BE2C (cell line): ENCODE data around the gene ADAM15.

Source experiments
- DNase-seq: peaks from one replicate; pipeline ENCODE4 v3.0.0-alpha.2; 2020
- H3K27me3 ChIP-seq: fragments of 250-450 bp; sonication (Bioruptor Pico); 2 replicates; pipeline ENCODE4 v1.5.1; 2020; ENCODE audit warnings: mild to moderate bottlenecking
- H3K36me3 ChIP-seq: fragments of 250-450 bp; sonication (Bioruptor Pico); 2 replicates; pipeline ENCODE4 v1.5.1; 2020; ENCODE audit warnings: mild to moderate bottlenecking
- H3K4me1 ChIP-seq: fragments of 250-450 bp; sonication (Bioruptor Pico); 2 replicates; pipeline ENCODE4 v1.5.1; 2020
- H3K4me3 ChIP-seq: 2 replicates; pipeline ENCODE4 v1.5.1; 2011; ENCODE audit warnings: low read depth, low read length
- H3K9me3 ChIP-seq: fragments of 250-450 bp; sonication (Bioruptor Pico); 2 replicates; pipeline ENCODE4 v1.5.1; 2020
- CTCF ChIP-seq: IDR thresholded peaks from 2 replicates; pipeline ENCODE4 v1.5.1; 2012; ENCODE audit warnings: mild to moderate bottlenecking, low read depth, low read length

Gene ADAM15

GRCh38 chr1:155052439-155053395 is 1.6 kb downstream of the ADAM15 start:
- H3K9me3 ChIP-seq, result no peaks in the 10 kb centered on the region
- peak; percentile 42 for TF ChIP-seq CTCF
- peaks cover 8% of the 10 kb centered on the region for H3K4me1 ChIP-seq
- no peak for DNase-seq
- no peaks in the 10 kb centered on the region for H3K27me3 ChIP-seq
- H3K36me3 ChIP-seq, result peaks cover 6% of the 10 kb centered on the region; the same call in 1 of the 2 replicates
- peak overlapping the region; percentile 85 for H3K4me3 ChIP-seq

- H3K9me3 ChIP-seq, result no peaks in the 10 kb centered on the region
- H3K4me3 ChIP-seq, result no peak overlapping the region
- no peaks in the 10 kb centered on the region for H3K27me3 ChIP-seq
- H3K4me1 ChIP-seq, result peaks cover 8% of the 10 kb centered on the region
- peaks cover 6% of the 10 kb centered on the region; the same call in 1 of the 2 replicates for H3K36me3 ChIP-seq
- TF ChIP-seq CTCF, result no peak
- no peak for DNase-seq
These were observed 2.5 kb downstream of the ADAM15 start for GRCh38 chr1:155053531-155054105.

- no peak for DNase-seq
- no peaks in the 10 kb centered on the region; the same call in none of the 2 replicates for H3K4me1 ChIP-seq
- H3K27me3 ChIP-seq, result no peaks in the 10 kb centered on the region
- no peaks in the 10 kb centered on the region for H3K9me3 ChIP-seq
- H3K4me3 ChIP-seq, result no peak overlapping the region
- H3K36me3 ChIP-seq, result peaks cover 6% of the 10 kb centered on the region; the same call in 1 of the 2 replicates
- TF ChIP-seq CTCF, result no peak
These were observed 6.0 kb downstream of the ADAM15 start for GRCh38 chr1:155057104-155057503.

GRCh38 chr1:155057788-155058211 is 6.7 kb downstream of the ADAM15 start:
- H3K4me3 ChIP-seq, result no peak overlapping the region
- H3K36me3 ChIP-seq, result peaks cover 6% of the 10 kb centered on the region; the same call in 1 of the 2 replicates
- H3K27me3 ChIP-seq, result no peaks in the 10 kb centered on the region
- 0 out of 2 replicates have a peak, but pooled peaks have one; percentile 4 for TF ChIP-seq CTCF
- no peak for DNase-seq
- H3K4me1 ChIP-seq, result no peaks in the 10 kb centered on the region; the same call in 1 of the 2 replicates
- no peaks in the 10 kb centered on the region for H3K9me3 ChIP-seq

- 0 out of 2 replicates have a peak, but pooled peaks cover 3% of the 10 kb centered on the region for H3K36me3 ChIP-seq
- TF ChIP-seq CTCF, result no peak
- H3K4me3 ChIP-seq, result no peak overlapping the region
- no peaks in the 10 kb centered on the region for H3K27me3 ChIP-seq
- no peak for DNase-seq
- H3K9me3 ChIP-seq, result no peaks in the 10 kb centered on the region
- H3K4me1 ChIP-seq, result no peaks in the 10 kb centered on the region; the same call in 1 of the 2 replicates
These were observed 9.6 kb downstream of the ADAM15 start for GRCh38 chr1:155060736-155061135.
